OCI-LY7 (cell line): ENCODE data around the gene GPC4.
"Not testable (repeated sequence)": the region's sequence is repeated elsewhere in the genome, so short reads cannot be mapped to it uniquely, and the experiment has no call there.

ENCODE experiments used
- EZH2phosphoT487 ChIP-seq: fragments of 200-600 bp; sonication (generic); IDR thresholded peaks from 2 replicates; pipeline ENCODE4 v1.6.1; 2018; ENCODE audit warnings: low read depth, borderline replicate concordance, mild to moderate bottlenecking, mixed run types, antibody characterized with exemption, low read length, moderate library complexity, mixed read lengths
- TF ChIP-seq, protein P1 (sequence below): fragments of 200-600 bp; sonication (generic); conservative IDR thresholded peaks from 2 replicates; pipeline ENCODE4 v1.5.1; 2014; ENCODE audit warnings: mild to moderate bottlenecking, antibody characterized with exemption, low read length, moderate library complexity, mixed read lengths

- TF ChIP-seq, protein P1, sequence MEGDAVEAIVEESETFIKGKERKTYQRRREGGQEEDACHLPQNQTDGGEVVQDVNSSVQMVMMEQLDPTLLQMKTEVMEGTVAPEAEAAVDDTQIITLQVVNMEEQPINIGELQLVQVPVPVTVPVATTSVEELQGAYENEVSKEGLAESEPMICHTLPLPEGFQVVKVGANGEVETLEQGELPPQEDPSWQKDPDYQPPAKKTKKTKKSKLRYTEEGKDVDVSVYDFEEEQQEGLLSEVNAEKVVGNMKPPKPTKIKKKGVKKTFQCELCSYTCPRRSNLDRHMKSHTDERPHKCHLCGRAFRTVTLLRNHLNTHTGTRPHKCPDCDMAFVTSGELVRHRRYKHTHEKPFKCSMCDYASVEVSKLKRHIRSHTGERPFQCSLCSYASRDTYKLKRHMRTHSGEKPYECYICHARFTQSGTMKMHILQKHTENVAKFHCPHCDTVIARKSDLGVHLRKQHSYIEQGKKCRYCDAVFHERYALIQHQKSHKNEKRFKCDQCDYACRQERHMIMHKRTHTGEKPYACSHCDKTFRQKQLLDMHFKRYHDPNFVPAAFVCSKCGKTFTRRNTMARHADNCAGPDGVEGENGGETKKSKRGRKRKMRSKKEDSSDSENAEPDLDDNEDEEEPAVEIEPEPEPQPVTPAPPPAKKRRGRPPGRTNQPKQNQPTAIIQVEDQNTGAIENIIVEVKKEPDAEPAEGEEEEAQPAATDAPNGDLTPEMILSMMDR, result not testable (repeated sequence)
- TF ChIP-seq EZH2phosphoT487, result not testable (repeated sequence)
These were observed 136.1 kb downstream of the GPC4 start for GRCh38 chrX:133279112-133279730.
